HCT116 (cell line): ENCODE results near the gene SLCO2B1. TPM values are rescaled to one million over a fixed set of nuclear protein-coding genes. Genes with fewer than 3 reads are reported as not detected.

Experiments used
- ATAC-seq: fragments of 200-7000 bp; cut with Tn5 transposase; 2 replicates; pipeline ENCODE4 v1.9.1; 2020; ENCODE audit warnings: mild to moderate bottlenecking, moderate library complexity
- BruUV-seq: library from RNA; stranded (reverse); fragments of 400-500 nt; replicated peaks from 2 replicates; lab custom pipeline; 2021; lab: Mats Ljungman, UMichigan
- CTCF ChIA-PET: fragments of 300-600 bp; sonication (Branson Sonifier 250); formaldehyde crosslinking; loops from one replicate; lab custom pipeline; 2021; ENCODE audit warnings: antibody characterized with exemption; lab: Charles Lee
- POLR2A ChIA-PET: fragments of 300-600, 350-600 bp; sonication (Branson Sonifier 250); formaldehyde crosslinking; loops from one replicate; lab custom pipeline; 2021; ENCODE audit warnings: antibody characterized with exemption; lab: Charles Lee
- RAD21 ChIA-PET, 2 experiments: fragments of 300-600 bp; sonication (Branson Sonifier 250); formaldehyde crosslinking; loops; one replicate each; lab custom pipeline; 2023; ENCODE audit warnings: low total read pairs in 2 of 2; ENCODE audit not compliant: uncharacterized antibody in 2 of 2, unreplicated experiment in 2 of 2, low non-redundant PET in 1 of 2; lab: Charles Lee
- DNase-seq: peaks from one replicate; pipeline ENCODE4 v3.0.0-alpha.2; 2010; ENCODE audit warnings: low read depth, low spot score
- H2AFZ ChIP-seq: fragments of 200-600 bp; shearing (Covaris generic), sonication (generic); 2 replicates; pipeline ENCODE4 v1.6.1; 2017; ENCODE audit warnings: low read depth, mixed run types, mixed read lengths, antibody characterized with exemption, low read length; ENCODE audit not compliant: poor library complexity, severe bottlenecking
- H3K27ac ChIP-seq: 2 replicates; pipeline ENCODE4 v1.5.1; 2012; ENCODE audit warnings: low read depth, low read length
- H3K27me3 ChIP-seq: fragments of 200-600 bp; sonication (generic); 2 replicates; pipeline ENCODE4 v1.6.1; 2016; ENCODE audit warnings: mixed run types, low read length, mixed read lengths; ENCODE audit not compliant: insufficient read depth
- H3K36me3 ChIP-seq, 2 experiments: fragments of 200-500 bp in 1 of 2; fragments of 200-600 bp in 1 of 2; sonication (Bioruptor generic) in 1 of 2; sonication (generic) in 1 of 2; 2 replicates each; pipeline versions ENCODE4 v1.5.1 to v1.6.1; 2014 to 2016; ENCODE audit warnings: low read length in 2 of 2, inconsistent platforms in 1 of 2, mixed read lengths in 1 of 2, mixed run types in 1 of 2; ENCODE audit not compliant: insufficient read depth in 2 of 2, control insufficient read depth in 1 of 2
- H3K4me1 ChIP-seq, 2 experiments: fragments of 200-600 bp in 1 of 2; sonication (generic) in 1 of 2; 2 replicates each; pipeline versions ENCODE4 v1.5.1 to v1.6.1; 2012 to 2017; ENCODE audit warnings: low read length in 2 of 2, inconsistent platforms in 1 of 2, mild to moderate bottlenecking in 1 of 2, mixed read lengths in 1 of 2, mixed run types in 1 of 2, moderate library complexity in 1 of 2; ENCODE audit not compliant: insufficient read depth in 2 of 2, control insufficient read depth in 1 of 2
- H3K4me2 ChIP-seq: fragments of 200-600 bp; sonication (generic); 2 replicates; pipeline ENCODE4 v1.6.1; 2017; ENCODE audit warnings: mixed run types, low read length, mixed read lengths
- H3K4me3 ChIP-seq, 2 experiments: fragments of 200-600 bp in 1 of 2; sonication (generic) in 1 of 2; replicated peaks in 1 of 2; 2 replicates each; pipeline ENCODE4 v1.5.1; 2011 to 2016; ENCODE audit warnings: low read length in 2 of 2, control low read depth in 1 of 2, low read depth in 1 of 2, mild to moderate bottlenecking in 1 of 2, mixed read lengths in 1 of 2, mixed run types in 1 of 2
- H3K79me2 ChIP-seq: fragments of 200-600 bp; sonication (generic); 2 replicates; pipeline ENCODE4 v1.6.1; 2017; ENCODE audit warnings: mild to moderate bottlenecking, mixed run types, low read length, moderate library complexity, mixed read lengths; ENCODE audit not compliant: insufficient read depth
- H3K9ac ChIP-seq: fragments of 200-600 bp; sonication (generic); 2 replicates; pipeline ENCODE4 v1.6.1; 2016; ENCODE audit warnings: low read length, mixed read lengths
- H3K9me2 ChIP-seq: fragments of 200-600 bp; sonication (generic), shearing (Covaris generic); 2 replicates; pipeline ENCODE4 v1.6.1; 2017; ENCODE audit warnings: mixed run types, mild to moderate bottlenecking, moderate library complexity; ENCODE audit not compliant: insufficient read depth
- H3K9me3 ChIP-seq, 2 experiments: fragments of 200-500 bp in 1 of 2; fragments of 200-600 bp in 1 of 2; sonication (Bioruptor generic) in 1 of 2; sonication (generic) in 1 of 2; 2 replicates each; pipeline ENCODE4 v1.6.1; 2014 to 2017; ENCODE audit warnings: low read length in 2 of 2, mixed read lengths in 2 of 2, inconsistent platforms in 1 of 2, low read depth in 1 of 2, mild to moderate bottlenecking in 1 of 2, mixed run types in 1 of 2, moderate library complexity in 1 of 2; ENCODE audit not compliant: control insufficient read depth in 1 of 2, insufficient read depth in 1 of 2
- H4K20me1 ChIP-seq: fragments of 200-600 bp; sonication (generic), shearing (Covaris generic); 2 replicates; pipeline ENCODE4 v1.6.1; 2017; ENCODE audit warnings: mixed run types, mild to moderate bottlenecking, moderate library complexity; ENCODE audit not compliant: insufficient read depth
- CBX3 ChIP-seq: IDR thresholded peaks from 2 replicates; pipeline ENCODE4 v1.6.1; 2012; ENCODE audit warnings: low read depth
- EGR1 ChIP-seq: IDR thresholded peaks from 2 replicates; pipeline ENCODE4 v1.6.1; 2012; ENCODE audit warnings: low read depth
- ELF1 ChIP-seq: IDR thresholded peaks from 2 replicates; pipeline ENCODE4 v1.6.1; 2012; ENCODE audit warnings: low read depth, borderline replicate concordance
- EZH2phosphoT487 ChIP-seq: fragments of 200-600 bp; IDR thresholded peaks from 2 replicates; pipeline ENCODE4 v1.6.1; 2018; ENCODE audit warnings: antibody characterized with exemption, borderline replicate concordance
- FOSL1 ChIP-seq: IDR thresholded peaks from 2 replicates; pipeline ENCODE4 v1.6.1; 2012; ENCODE audit warnings: low read depth
- JUND ChIP-seq: IDR thresholded peaks from 2 replicates; pipeline ENCODE4 v1.6.1; 2012
- POLR2A ChIP-seq: IDR thresholded peaks from 2 replicates; pipeline ENCODE4 v1.7.0; 2011; ENCODE audit warnings: borderline replicate concordance; ENCODE audit not compliant: insufficient read depth, insufficient read length; ENCODE audit errors: extremely low read depth
- POLR2AphosphoS5 ChIP-seq: IDR thresholded peaks from 2 replicates; pipeline ENCODE4 v1.6.1; 2011; ENCODE audit warnings: mild to moderate bottlenecking, low read depth, low read length, moderate library complexity
- RAD21 ChIP-seq: IDR thresholded peaks from 2 replicates; pipeline ENCODE4 v1.6.1; 2012; ENCODE audit warnings: low read depth, mild to moderate bottlenecking
- SIN3A ChIP-seq: IDR thresholded peaks from 2 replicates; pipeline ENCODE4 v1.6.1; 2012; ENCODE audit warnings: low read depth
- SP1 ChIP-seq: IDR thresholded peaks from 2 replicates; pipeline ENCODE4 v1.6.1; 2012; ENCODE audit warnings: low read depth
- SRF ChIP-seq: IDR thresholded peaks from 2 replicates; pipeline ENCODE4 v1.6.1; 2012; ENCODE audit warnings: low read depth
- TCF7L2 ChIP-seq: IDR thresholded peaks from 2 replicates; pipeline ENCODE4 v1.7.0; 2011; ENCODE audit warnings: borderline replicate concordance, inconsistent platforms; ENCODE audit not compliant: insufficient read depth, insufficient read length; ENCODE audit errors: extremely low read depth
- YY1 ChIP-seq: IDR thresholded peaks from 2 replicates; pipeline ENCODE4 v1.6.1; 2011; ENCODE audit warnings: low read length, low read depth, moderate library complexity, mild to moderate bottlenecking; ENCODE audit not compliant: insufficient replicate concordance; ENCODE audit errors: extremely low read depth
- ZFX ChIP-seq: fragments of 450-650 bp; IDR thresholded peaks from 2 replicates; pipeline ENCODE4 v1.6.1; 2017
- ZNF274 ChIP-seq: fragments of 200-500 bp; sonication (Bioruptor generic); IDR thresholded peaks from 2 replicates; pipeline ENCODE4 v1.6.1; 2014; ENCODE audit warnings: mild to moderate bottlenecking, low read depth, low read length, inconsistent platforms
- intact Hi-C: fragments of 100-400 bp; cut with micrococcal nuclease; formaldehyde crosslinking; loops from 2 replicates; pipeline ENCODE4 v1.10.0; 2022
- total RNA-seq: library from RNA; stranded (reverse); gene quantifications from one replicate; pipeline ENCODE4 v1.2.1, GENCODE V29; 2021; ENCODE audit not compliant: unreplicated experiment
- TF ChIP-seq, protein P1 (sequence below): IDR thresholded peaks from 2 replicates; pipeline ENCODE4 v1.6.1; 2011; ENCODE audit warnings: mild to moderate bottlenecking, low read length, moderate library complexity; ENCODE audit not compliant: insufficient replicate concordance; ENCODE audit errors: extremely low read depth
- TF ChIP-seq, protein P2 (sequence below): IDR thresholded peaks from 2 replicates; pipeline ENCODE4 v1.6.1; 2012; ENCODE audit warnings: low read depth
- TF ChIP-seq, protein P3 (sequence below), 3 experiments: fragments of 200-600 bp in 1 of 3; sonication (generic) in 1 of 3; IDR thresholded peaks in 2 of 3; conservative IDR thresholded peaks in 1 of 3; 2 replicates each; pipeline ENCODE4 v1.5.1; 2012 to 2017; ENCODE audit warnings: low read depth in 2 of 3, low read length in 2 of 3, antibody characterized with exemption in 1 of 3, borderline replicate concordance in 1 of 3, control low read depth in 1 of 3, mild to moderate bottlenecking in 1 of 3, mixed read lengths in 1 of 3, mixed run types in 1 of 3, moderate library complexity in 1 of 3; ENCODE audit not compliant: insufficient read depth in 1 of 3

The SLCO2B1 gene
- total RNA-seq, 1 experiment from 2014 or later, result 0.81 TPM

DNA sequence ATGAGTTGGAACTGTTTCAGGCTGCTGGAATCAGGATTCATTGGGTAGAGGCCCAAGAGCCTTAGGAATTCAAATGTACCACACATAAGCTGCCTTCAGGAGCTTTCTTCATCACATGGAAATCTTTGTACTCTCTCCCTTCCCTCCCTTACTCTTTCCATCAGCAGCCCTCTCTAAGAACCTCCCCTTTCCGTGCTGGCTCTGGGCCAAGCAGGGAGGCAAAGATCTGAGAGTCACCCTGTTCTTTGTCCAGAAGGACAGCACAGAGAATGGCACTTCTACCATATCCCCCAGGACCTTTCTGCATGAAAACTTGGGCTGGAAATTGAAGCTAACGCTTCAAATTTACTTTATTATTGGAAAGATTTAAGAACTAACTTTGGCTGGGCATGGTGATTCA lies 69.0 kb downstream of the SLCO2B1 start:
- ATAC-seq, result no peak
- CTCF ChIA-PET, result no interaction called here
- H3K36me3 ChIP-seq, result no peaks in the 10 kb centered on the region
- no peak overlapping the region for H3K9ac ChIP-seq
- TF ChIP-seq SP1 (no peak), POLR2A (no peak), JUND (no peak), SIN3A (no peak), YY1 (no peak), ZFX (no peak), EZH2phosphoT487 (no peak), ELF1 (no peak), SRF (no peak), EGR1 (no peak), RAD21 (no peak), ZNF274 (no peak), CBX3 (no peak), TCF7L2 (no peak), FOSL1 (no peak), POLR2AphosphoS5 (no peak)
- TF ChIP-seq, protein P1, sequence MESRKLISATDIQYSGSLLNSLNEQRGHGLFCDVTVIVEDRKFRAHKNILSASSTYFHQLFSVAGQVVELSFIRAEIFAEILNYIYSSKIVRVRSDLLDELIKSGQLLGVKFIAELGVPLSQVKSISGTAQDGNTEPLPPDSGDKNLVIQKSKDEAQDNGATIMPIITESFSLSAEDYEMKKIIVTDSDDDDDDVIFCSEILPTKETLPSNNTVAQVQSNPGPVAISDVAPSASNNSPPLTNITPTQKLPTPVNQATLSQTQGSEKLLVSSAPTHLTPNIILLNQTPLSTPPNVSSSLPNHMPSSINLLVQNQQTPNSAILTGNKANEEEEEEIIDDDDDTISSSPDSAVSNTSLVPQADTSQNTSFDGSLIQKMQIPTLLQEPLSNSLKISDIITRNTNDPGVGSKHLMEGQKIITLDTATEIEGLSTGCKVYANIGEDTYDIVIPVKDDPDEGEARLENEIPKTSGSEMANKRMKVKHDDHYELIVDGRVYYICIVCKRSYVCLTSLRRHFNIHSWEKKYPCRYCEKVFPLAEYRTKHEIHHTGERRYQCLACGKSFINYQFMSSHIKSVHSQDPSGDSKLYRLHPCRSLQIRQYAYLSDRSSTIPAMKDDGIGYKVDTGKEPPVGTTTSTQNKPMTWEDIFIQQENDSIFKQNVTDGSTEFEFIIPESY, result no peak
- TF ChIP-seq, protein P2, sequence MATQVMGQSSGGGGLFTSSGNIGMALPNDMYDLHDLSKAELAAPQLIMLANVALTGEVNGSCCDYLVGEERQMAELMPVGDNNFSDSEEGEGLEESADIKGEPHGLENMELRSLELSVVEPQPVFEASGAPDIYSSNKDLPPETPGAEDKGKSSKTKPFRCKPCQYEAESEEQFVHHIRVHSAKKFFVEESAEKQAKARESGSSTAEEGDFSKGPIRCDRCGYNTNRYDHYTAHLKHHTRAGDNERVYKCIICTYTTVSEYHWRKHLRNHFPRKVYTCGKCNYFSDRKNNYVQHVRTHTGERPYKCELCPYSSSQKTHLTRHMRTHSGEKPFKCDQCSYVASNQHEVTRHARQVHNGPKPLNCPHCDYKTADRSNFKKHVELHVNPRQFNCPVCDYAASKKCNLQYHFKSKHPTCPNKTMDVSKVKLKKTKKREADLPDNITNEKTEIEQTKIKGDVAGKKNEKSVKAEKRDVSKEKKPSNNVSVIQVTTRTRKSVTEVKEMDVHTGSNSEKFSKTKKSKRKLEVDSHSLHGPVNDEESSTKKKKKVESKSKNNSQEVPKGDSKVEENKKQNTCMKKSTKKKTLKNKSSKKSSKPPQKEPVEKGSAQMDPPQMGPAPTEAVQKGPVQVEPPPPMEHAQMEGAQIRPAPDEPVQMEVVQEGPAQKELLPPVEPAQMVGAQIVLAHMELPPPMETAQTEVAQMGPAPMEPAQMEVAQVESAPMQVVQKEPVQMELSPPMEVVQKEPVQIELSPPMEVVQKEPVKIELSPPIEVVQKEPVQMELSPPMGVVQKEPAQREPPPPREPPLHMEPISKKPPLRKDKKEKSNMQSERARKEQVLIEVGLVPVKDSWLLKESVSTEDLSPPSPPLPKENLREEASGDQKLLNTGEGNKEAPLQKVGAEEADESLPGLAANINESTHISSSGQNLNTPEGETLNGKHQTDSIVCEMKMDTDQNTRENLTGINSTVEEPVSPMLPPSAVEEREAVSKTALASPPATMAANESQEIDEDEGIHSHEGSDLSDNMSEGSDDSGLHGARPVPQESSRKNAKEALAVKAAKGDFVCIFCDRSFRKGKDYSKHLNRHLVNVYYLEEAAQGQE, result no peak
- TF ChIP-seq, protein P3, sequence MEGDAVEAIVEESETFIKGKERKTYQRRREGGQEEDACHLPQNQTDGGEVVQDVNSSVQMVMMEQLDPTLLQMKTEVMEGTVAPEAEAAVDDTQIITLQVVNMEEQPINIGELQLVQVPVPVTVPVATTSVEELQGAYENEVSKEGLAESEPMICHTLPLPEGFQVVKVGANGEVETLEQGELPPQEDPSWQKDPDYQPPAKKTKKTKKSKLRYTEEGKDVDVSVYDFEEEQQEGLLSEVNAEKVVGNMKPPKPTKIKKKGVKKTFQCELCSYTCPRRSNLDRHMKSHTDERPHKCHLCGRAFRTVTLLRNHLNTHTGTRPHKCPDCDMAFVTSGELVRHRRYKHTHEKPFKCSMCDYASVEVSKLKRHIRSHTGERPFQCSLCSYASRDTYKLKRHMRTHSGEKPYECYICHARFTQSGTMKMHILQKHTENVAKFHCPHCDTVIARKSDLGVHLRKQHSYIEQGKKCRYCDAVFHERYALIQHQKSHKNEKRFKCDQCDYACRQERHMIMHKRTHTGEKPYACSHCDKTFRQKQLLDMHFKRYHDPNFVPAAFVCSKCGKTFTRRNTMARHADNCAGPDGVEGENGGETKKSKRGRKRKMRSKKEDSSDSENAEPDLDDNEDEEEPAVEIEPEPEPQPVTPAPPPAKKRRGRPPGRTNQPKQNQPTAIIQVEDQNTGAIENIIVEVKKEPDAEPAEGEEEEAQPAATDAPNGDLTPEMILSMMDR (IDR thresholded peaks at IDR 0.05 in 2 of 3, conservative IDR thresholded peaks at IDR 0.05 in 1 of 3; ENCODE audit: borderline replicate concordance in 1 of 3, insufficient read depth in 1 of 3, low read depth in 2 of 3, low read length in 2 of 3), result no peak
- TF ChIP-seq, all 23 proteins: peak for 0
- no peak overlapping the region for H3K27ac ChIP-seq
- ChIA-PET RAD21 (no interaction called here), POLR2A (no interaction called here)
- H3K9me2 ChIP-seq, result no peaks in the 10 kb centered on the region
- H4K20me1 ChIP-seq, result no peaks in the 10 kb centered on the region
- H3K9me3 ChIP-seq, result no peaks in the 10 kb centered on the region
- H3K4me2 ChIP-seq, result no peak overlapping the region
- peaks cover 0 to 7% of the 10 kb centered on the region in 2 experiments; a peak in 2 of 4 replicates for H3K4me1 ChIP-seq
- H3K4me3 ChIP-seq, result no peak overlapping the region
- DNase-seq, result no peak
- no peaks in the 10 kb centered on the region for H3K79me2 ChIP-seq
- intact Hi-C loops, result no loop called here
- no peak overlapping the region for H2AFZ ChIP-seq
- peaks cover 34% of the 10 kb centered on the region; the same call in 1 of the 2 replicates for H3K27me3 ChIP-seq
- no TSS peak for BruUV-seq
